Uterus (tissue), 2 donors: ENCODE measurements around the gene LHX2.

Experiments
- POLR2A ChIP-seq, 2 donors: fragments of 450-650 bp; IDR thresholded peaks; one replicate each; pipeline ENCODE4 v1.6.1; 2016; ENCODE audit warnings: antibody characterized with exemption in 2 of 2, mild to moderate bottlenecking in 1 of 2, moderate library complexity in 1 of 2
- TF ChIP-seq, protein P1 (sequence below), 4 experiments: fragments of 200-600 bp in 2 of 4; fragments of 450-650 bp in 2 of 4; sonication (generic) in 2 of 4; IDR thresholded peaks; one replicate each; pipeline ENCODE4 v1.5.1; 2016 to 2019; ENCODE audit warnings: antibody characterized with exemption in 4 of 4, mild to moderate bottlenecking in 2 of 4, moderate library complexity in 1 of 4

DNA sequence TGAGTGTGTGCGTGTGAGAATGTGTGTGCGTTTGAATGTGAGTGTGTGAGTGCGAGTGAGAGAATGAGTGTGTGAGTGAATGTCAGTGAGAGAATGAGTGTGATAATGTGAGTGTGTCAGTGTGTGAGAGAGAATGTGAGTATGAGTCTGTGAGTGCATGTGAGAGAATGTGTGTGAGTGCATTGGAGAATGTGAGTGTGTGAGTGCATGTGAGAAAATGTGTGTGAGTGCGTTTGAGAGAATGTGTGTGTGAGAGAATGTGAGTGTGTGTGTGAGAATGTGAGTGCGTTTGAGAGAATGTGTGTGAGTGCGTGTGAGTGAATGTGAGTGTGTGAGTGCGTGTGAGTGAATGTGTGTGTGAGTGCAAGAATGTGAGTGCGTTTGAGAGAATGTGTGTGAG lies 39.0 kb upstream of the LHX2 start:
- TF ChIP-seq, protein P1, sequence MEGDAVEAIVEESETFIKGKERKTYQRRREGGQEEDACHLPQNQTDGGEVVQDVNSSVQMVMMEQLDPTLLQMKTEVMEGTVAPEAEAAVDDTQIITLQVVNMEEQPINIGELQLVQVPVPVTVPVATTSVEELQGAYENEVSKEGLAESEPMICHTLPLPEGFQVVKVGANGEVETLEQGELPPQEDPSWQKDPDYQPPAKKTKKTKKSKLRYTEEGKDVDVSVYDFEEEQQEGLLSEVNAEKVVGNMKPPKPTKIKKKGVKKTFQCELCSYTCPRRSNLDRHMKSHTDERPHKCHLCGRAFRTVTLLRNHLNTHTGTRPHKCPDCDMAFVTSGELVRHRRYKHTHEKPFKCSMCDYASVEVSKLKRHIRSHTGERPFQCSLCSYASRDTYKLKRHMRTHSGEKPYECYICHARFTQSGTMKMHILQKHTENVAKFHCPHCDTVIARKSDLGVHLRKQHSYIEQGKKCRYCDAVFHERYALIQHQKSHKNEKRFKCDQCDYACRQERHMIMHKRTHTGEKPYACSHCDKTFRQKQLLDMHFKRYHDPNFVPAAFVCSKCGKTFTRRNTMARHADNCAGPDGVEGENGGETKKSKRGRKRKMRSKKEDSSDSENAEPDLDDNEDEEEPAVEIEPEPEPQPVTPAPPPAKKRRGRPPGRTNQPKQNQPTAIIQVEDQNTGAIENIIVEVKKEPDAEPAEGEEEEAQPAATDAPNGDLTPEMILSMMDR (IDR thresholded peaks at IDR 0.05), result no peak
- TF ChIP-seq POLR2A (IDR thresholded peaks at IDR 0.05), result no peak
